K562 (cell line): Measurements from ENCODE around the gene CLPSL2. TPM values are rescaled to one million over a fixed set of nuclear protein-coding genes. Genes with fewer than 3 reads are reported as not detected.

Experiments
- ATF7 ChIP-seq: fragments of 450-650 bp; IDR thresholded peaks from 2 replicates; pipeline ENCODE4 v1.7.1; 2014; ENCODE audit warnings: mild to moderate bottlenecking, moderate library complexity
- CAMTA2 ChIP-seq: fragments of 250-450 bp; sonication (Bioruptor Pico); conservative IDR thresholded peaks from 2 replicates; pipeline ENCODE4 v1.5.1; 2022
- CBX8 ChIP-seq: fragments of 200-600 bp; sonication (generic); IDR thresholded peaks from 2 replicates; pipeline ENCODE4 v1.6.1; 2012; ENCODE audit warnings: borderline replicate concordance, mixed run types, low read depth, mild to moderate bottlenecking, moderate library complexity, mixed read lengths, low read length, control low read depth, inconsistent platforms; ENCODE audit not compliant: poor library complexity, severe bottlenecking; ENCODE audit errors: extremely low read depth
- CCAR2 ChIP-seq: fragments of 200-400 bp; formaldehyde crosslinking; IDR thresholded peaks from 2 replicates; pipeline ENCODE4 v1.6.1; 2017; ENCODE audit warnings: mild to moderate bottlenecking, low read depth, low read length
- GTF2F1 ChIP-seq: IDR thresholded peaks from 2 replicates; pipeline ENCODE4 v1.6.1; 2011; ENCODE audit warnings: low read depth, low read length, improper control_type of control experiment
- ILK ChIP-seq: fragments of 450-650 bp; IDR thresholded peaks from 2 replicates; pipeline ENCODE4 v1.6.1; 2016; ENCODE audit warnings: missing genetic modification characterization, low read depth, mild to moderate bottlenecking, missing compliant biosample characterization, moderate library complexity, borderline replicate concordance
- MNT ChIP-seq, 2 experiments: fragments of 450-650 bp; conservative IDR thresholded peaks; 2 replicates each; pipeline ENCODE4 v1.6.1; 2017; ENCODE audit warnings: mild to moderate bottlenecking in 2 of 2, moderate library complexity in 2 of 2
- MTA1 ChIP-seq: fragments of 450-650 bp; IDR thresholded peaks from 2 replicates; pipeline ENCODE4 v1.6.1; 2017; ENCODE audit warnings: borderline replicate concordance
- PBX2 ChIP-seq, 2 experiments: IDR thresholded peaks in 1 of 2; conservative IDR thresholded peaks in 1 of 2; 2 replicates each; pipeline ENCODE4 v1.6.1; 2016; ENCODE audit warnings: low read depth in 2 of 2, mild to moderate bottlenecking in 1 of 2, missing compliant biosample characterization in 1 of 2, missing genetic modification characterization in 1 of 2, moderate library complexity in 1 of 2
- RB1 ChIP-seq: fragments of 450-650 bp; IDR thresholded peaks from 2 replicates; pipeline ENCODE4 v1.6.1; 2017; ENCODE audit warnings: low read depth, mild to moderate bottlenecking
- RBM39 ChIP-seq: fragments of 200-400 bp; formaldehyde crosslinking; optimal IDR thresholded peaks from 2 replicates; pipeline ENCODE3; 2018; ENCODE audit warnings: low read depth, low read length
- SMARCC2 ChIP-seq: fragments of 450-650 bp; IDR thresholded peaks from 2 replicates; pipeline ENCODE4 v1.6.1; 2017; ENCODE audit warnings: antibody characterized with exemption, moderate library complexity, mild to moderate bottlenecking, low read depth
- VEZF1 ChIP-seq: fragments of 200-800 bp; sonication (Bioruptor generic); IDR thresholded peaks from 2 replicates; pipeline ENCODE4 v1.6.1; 2017; ENCODE audit warnings: missing genetic modification characterization, missing compliant biosample characterization
- ZNF232 ChIP-seq: sonication (generic); formaldehyde crosslinking; IDR thresholded peaks from 2 replicates; pipeline ENCODE4 v1.8.0; 2022; ENCODE audit warnings: mild to moderate bottlenecking, missing genetic modification reagents
- ZNF282 ChIP-seq: sonication (generic); formaldehyde crosslinking; IDR thresholded peaks from 2 replicates; pipeline ENCODE4 v1.8.1; 2023; ENCODE audit warnings: missing genetic modification reagents
- ZNF511 ChIP-seq: sonication (generic); formaldehyde crosslinking; IDR thresholded peaks from 2 replicates; pipeline ENCODE4 v1.8.0; 2022; ENCODE audit warnings: mild to moderate bottlenecking, missing genetic modification reagents
- polyA plus RNA-seq, 8 experiments: library from polyadenylated mRNA; depleted of rRNA in 4 of 8; stranded (reverse) in 5 of 8; unstranded in 3 of 8; fragments of >200 nt; fragmentation: Nextera tagmentation in 2 of 8; fragmentation: Illumina TruSeq in 1 of 8; extraction: Ambion mirVana in 2 of 8; extraction: Trizol in 1 of 8; gene quantifications; 2 replicates each; pipeline versions ENCODE4 v1.2.1 to v1.2.3, GENCODE V29; 2011 to 2014; ENCODE audit warnings: inconsistent platforms in 1 of 8, missing spikeins in 1 of 8
- total RNA-seq, 7 experiments: library from RNA; depleted of rRNA in 6 of 7; stranded (reverse); fragments of >200 nt in 6 of 7; fragmentation: Illumina TruSeq in 2 of 7; extraction: Trizol in 2 of 7; gene quantifications; 2 replicates each; pipeline versions ENCODE4 v1.2.1 to v1.2.3, GENCODE V29; 2011 to 2021; ENCODE audit warnings: low replicate concordance in 1 of 7
- TF ChIP-seq, protein P1 (sequence below), 2 experiments: IDR thresholded peaks; 2 replicates each; pipeline ENCODE4 v1.6.1; 2012; ENCODE audit warnings: improper control_type of control experiment in 2 of 2, low read depth in 2 of 2, low read length in 2 of 2, borderline replicate concordance in 1 of 2

The CLPSL2 gene
- total and polyA plus RNA-seq, 9 of the 15 experiments (the other 6 are each of a cell fraction or from before 2014, with no cell fraction given) = not detected

- TF ChIP-seq PBX2 (CRISPR knock-in tag; IDR thresholded peaks at IDR 0.05; ENCODE audit: low read depth) = 0 out of 2 replicates have a peak, but pooled peaks have one; percentile 32
- TF ChIP-seq PBX2 (tag; conservative IDR thresholded peaks at IDR 0.05; ENCODE audit: low read depth) = no peak
- TF ChIP-seq RBM39 = no peak
- TF ChIP-seq CCAR2 = no peak
- peak; percentile 29; the same call in 1 of the 2 replicates for TF ChIP-seq ATF7
- TF ChIP-seq VEZF1 = peak; percentile 88
- peak; percentile 93 for TF ChIP-seq ZNF232 (CRISPR knock-in tag)
- TF ChIP-seq GTF2F1 = no peak
- peak; percentile 94 for TF ChIP-seq ZNF282 (CRISPR knock-in tag)
- no peak for TF ChIP-seq MTA1
- no peak for TF ChIP-seq ILK (tag)
- no peak for TF ChIP-seq CBX8
- no peak for TF ChIP-seq CAMTA2 (CRISPR knock-in tag)
- TF ChIP-seq ZNF511 (CRISPR knock-in tag) = peak; percentile 99
- TF ChIP-seq RB1 = peak; percentile 66; the same call in 1 of the 2 replicates
- no peak for TF ChIP-seq SMARCC2
- TF ChIP-seq MNT (conservative IDR thresholded peaks at IDR 0.05) = peak in 1 of 2 experiments; percentile 61; a peak in 3 of 4 replicates
- TF ChIP-seq, protein P1, sequence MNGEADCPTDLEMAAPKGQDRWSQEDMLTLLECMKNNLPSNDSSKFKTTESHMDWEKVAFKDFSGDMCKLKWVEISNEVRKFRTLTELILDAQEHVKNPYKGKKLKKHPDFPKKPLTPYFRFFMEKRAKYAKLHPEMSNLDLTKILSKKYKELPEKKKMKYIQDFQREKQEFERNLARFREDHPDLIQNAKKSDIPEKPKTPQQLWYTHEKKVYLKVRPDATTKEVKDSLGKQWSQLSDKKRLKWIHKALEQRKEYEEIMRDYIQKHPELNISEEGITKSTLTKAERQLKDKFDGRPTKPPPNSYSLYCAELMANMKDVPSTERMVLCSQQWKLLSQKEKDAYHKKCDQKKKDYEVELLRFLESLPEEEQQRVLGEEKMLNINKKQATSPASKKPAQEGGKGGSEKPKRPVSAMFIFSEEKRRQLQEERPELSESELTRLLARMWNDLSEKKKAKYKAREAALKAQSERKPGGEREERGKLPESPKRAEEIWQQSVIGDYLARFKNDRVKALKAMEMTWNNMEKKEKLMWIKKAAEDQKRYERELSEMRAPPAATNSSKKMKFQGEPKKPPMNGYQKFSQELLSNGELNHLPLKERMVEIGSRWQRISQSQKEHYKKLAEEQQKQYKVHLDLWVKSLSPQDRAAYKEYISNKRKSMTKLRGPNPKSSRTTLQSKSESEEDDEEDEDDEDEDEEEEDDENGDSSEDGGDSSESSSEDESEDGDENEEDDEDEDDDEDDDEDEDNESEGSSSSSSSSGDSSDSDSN (IDR thresholded peaks at IDR 0.05; ENCODE audit: borderline replicate concordance in 1 of 2, low read depth in 2 of 2, low read length in 2 of 2) = 0 out of 4 replicates have a peak, but pooled peaks of 1 of the 2 experiments have one; percentile 42
Measured at GRCh38 chr6:35804996-35805736, 28.8 kb downstream of the CLPSL2 start, which contains the start of gene LHFPL5 (continued).
